Suprapubic skin (tissue), 3 donors: ENCODE results near the gene HSD17B8.

Experiments
- CTCF ChIP-seq, 2 donors: fragments of 200-600 bp in 1 of 2; fragments of 450-650 bp in 1 of 2; sonication (generic) in 1 of 2; IDR thresholded peaks; one replicate each; pipeline ENCODE4 v1.5.1; 2016 to 2019; ENCODE audit warnings: antibody characterized with exemption in 2 of 2, mild to moderate bottlenecking in 1 of 2, moderate library complexity in 1 of 2
- POLR2A ChIP-seq, 2 donors: fragments of 450-650 bp; IDR thresholded peaks; one replicate each; pipeline ENCODE4 v1.6.1; 2017; ENCODE audit warnings: antibody characterized with exemption in 2 of 2, mild to moderate bottlenecking in 2 of 2, moderate library complexity in 2 of 2

- TF ChIP-seq CTCF (IDR thresholded peaks at IDR 0.05) (no peak), POLR2A (IDR thresholded peaks at IDR 0.05) (no peak)
These were observed 365 bp upstream of the HSD17B8 start for GRCh38 chr6:33204165-33204414.
